ENCODE measurements around the gene GRIK2.

The GRIK2 gene

GRCh38 chr6:101537753-101538316 lies 144.3 kb downstream of the GRIK2 start:
- DNase-seq (ENCODE audit: low read depth in 2 of 2), result no peak

- no peak for DNase-seq (ENCODE audit: low read depth in 2 of 2)
These were observed 146.2 kb downstream of the GRIK2 start for GRCh38 chr6:101539510-101540245.

GRCh38 chr6:101541894-101542293 lies 148.4 kb downstream of the GRIK2 start:
- no peak for DNase-seq (ENCODE audit: low read depth in 2 of 2)

GRCh38 chr6:101543796-101544195 lies 150.3 kb downstream of the GRIK2 start:
- no peak for DNase-seq (ENCODE audit: low read depth in 2 of 2)

GRCh38 chr6:101544286-101544685 lies 150.8 kb downstream of the GRIK2 start:
- no peak for DNase-seq (ENCODE audit: low read depth in 2 of 2)

- DNase-seq (ENCODE audit: low read depth in 2 of 2), result no peak
These were observed 151.7 kb downstream of the GRIK2 start for GRCh38 chr6:101545191-101545590.

- no peak for DNase-seq (ENCODE audit: low read depth in 2 of 2)
These were observed 156.9 kb downstream of the GRIK2 start for GRCh38 chr6:101550451-101550850.

GRCh38 chr6:101554231-101554630 lies 160.7 kb downstream of the GRIK2 start:
- DNase-seq (ENCODE audit: low read depth in 2 of 2), result no peak

GRCh38 chr6:101558712-101559111 lies 165.2 kb downstream of the GRIK2 start:
- no peak for DNase-seq (ENCODE audit: low read depth in 2 of 2)

GRCh38 chr6:101572627-101573026 lies 179.1 kb downstream of the GRIK2 start:
- no peak for DNase-seq (ENCODE audit: low read depth in 2 of 2)

GRCh38 chr6:101577091-101577490 lies 183.6 kb downstream of the GRIK2 start:
- no peak for DNase-seq (ENCODE audit: low read depth in 2 of 2)

GRCh38 chr6:101578306-101578705 lies 184.8 kb downstream of the GRIK2 start:
- no peak for DNase-seq (ENCODE audit: low read depth in 2 of 2)

GRCh38 chr6:101582792-101583191 lies 189.3 kb downstream of the GRIK2 start:
- DNase-seq (ENCODE audit: low read depth in 2 of 2), result no peak

- DNase-seq (ENCODE audit: low read depth in 2 of 2), result no peak
These were observed 192.0 kb downstream of the GRIK2 start for GRCh38 chr6:101585501-101585900.

GRCh38 chr6:101588343-101588742 lies 194.8 kb downstream of the GRIK2 start:
- DNase-seq (ENCODE audit: low read depth in 2 of 2), result no peak

GRCh38 chr6:101595276-101595675 lies 201.8 kb downstream of the GRIK2 start:
- no peak for DNase-seq (ENCODE audit: low read depth in 2 of 2)

GRCh38 chr6:101597693-101598092 lies 204.2 kb downstream of the GRIK2 start:
- no peak for DNase-seq (ENCODE audit: low read depth in 2 of 2)

GRCh38 chr6:101605426-101605825 lies 211.9 kb downstream of the GRIK2 start:
- no peak for DNase-seq (ENCODE audit: low read depth in 2 of 2)

GRCh38 chr6:101605874-101606273 lies 212.4 kb downstream of the GRIK2 start:
- no peak for DNase-seq (ENCODE audit: low read depth in 2 of 2)

- DNase-seq (ENCODE audit: low read depth in 2 of 2), result no peak
These were observed 213.7 kb downstream of the GRIK2 start for GRCh38 chr6:101607111-101607690.

- DNase-seq (ENCODE audit: low read depth in 2 of 2), result no peak
These were observed 215.2 kb downstream of the GRIK2 start for GRCh38 chr6:101608703-101609102.

GRCh38 chr6:101613556-101613955 lies 220.0 kb downstream of the GRIK2 start:
- DNase-seq (ENCODE audit: low read depth in 2 of 2), result no peak

GRCh38 chr6:101614774-101615173 lies 221.3 kb downstream of the GRIK2 start:
- no peak for DNase-seq (ENCODE audit: low read depth in 2 of 2)

Measured in activated CD8-positive, alpha-beta memory T cell treated with anti-CD3 and anti-CD28 coated beads for 4 hours (primary cell).